Activated CD8-positive, alpha-beta memory T cell treated with anti-CD3 and anti-CD28 coated beads, Interleukin-2, amount 50 U/mL, for 1 hour (primary cell): ENCODE data around the gene PAGR1.
"Not testable (repeated sequence)": the region's sequence is repeated elsewhere in the genome, so short reads cannot be mapped to it uniquely, and the experiment has no call there.

Experiments
- DNase-seq: peaks from one replicate; pipeline ENCODE4 v3.0.0-alpha.2; 2020; ENCODE audit errors: extremely low read depth

Gene PAGR1

GRCh38 chr16:29812754-29813643 lies 3.0 kb upstream of the PAGR1 start:
- no peak for DNase-seq

- DNase-seq: no peak
Measured at GRCh38 chr16:29813644-29814562, 2.0 kb upstream of the PAGR1 start.

- no peak for DNase-seq
Measured at GRCh38 chr16:29814592-29814991, 1.4 kb upstream of the PAGR1 start.

GRCh38 chr16:29815032-29815721 lies 775 bp upstream of the PAGR1 start:
- no peak for DNase-seq

- no peak for DNase-seq
Measured at GRCh38 chr16:29816694-29817441, 916 bp downstream of the PAGR1 start.

- no peak for DNase-seq
Measured at GRCh38 chr16:29818082-29818481, 2.1 kb downstream of the PAGR1 start.

- no peak for DNase-seq
Measured at GRCh38 chr16:29819506-29819905, 3.6 kb downstream of the PAGR1 start.

GRCh38 chr16:29820271-29820701 lies 4.3 kb downstream of the PAGR1 start, which contains the start of gene MVP:
Gene MVP, plus strand, starts transcription at chr16:29820462. Its CDS starts 10,088 bp downstream, at chr16:29830550.
- no peak for DNase-seq

- DNase-seq: no peak
Measured at GRCh38 chr16:29820730-29821642, 5.0 kb downstream of the PAGR1 start.

GRCh38 chr16:29821643-29822115 lies 5.7 kb downstream of the PAGR1 start:
- no peak for DNase-seq

GRCh38 chr16:29824589-29825144 lies 8.7 kb downstream of the PAGR1 start:
- DNase-seq: no peak

GRCh38 chr16:29825145-29826044 lies 9.4 kb downstream of the PAGR1 start:
- DNase-seq: no peak

- no peak for DNase-seq
Measured at GRCh38 chr16:29826342-29826695, 10.4 kb downstream of the PAGR1 start.

- no peak for DNase-seq
Measured at GRCh38 chr16:29830774-29831173, 14.8 kb downstream of the PAGR1 start.

- DNase-seq: no peak
Measured at GRCh38 chr16:29831490-29831889, 15.5 kb downstream of the PAGR1 start.

GRCh38 chr16:29833219-29833618 lies 17.3 kb downstream of the PAGR1 start:
- not testable (repeated sequence) for DNase-seq

GRCh38 chr16:29834079-29834478 lies 18.1 kb downstream of the PAGR1 start:
- no peak for DNase-seq

- DNase-seq: no peak
Measured at GRCh38 chr16:29835926-29836325, 20.0 kb downstream of the PAGR1 start.

- no peak for DNase-seq
Measured at GRCh38 chr16:29836623-29837022, 20.7 kb downstream of the PAGR1 start.
